Spleen (tissue), 7 donors: ENCODE measurements around the gene CHD6.

Experiments used
- CTCF ChIP-seq, 11 experiments: fragments of 200-600 bp in 7 of 11; fragments of 450-650 bp in 4 of 11; sonication (generic) in 4 of 11; IDR thresholded peaks in 8 of 11; conservative IDR thresholded peaks in 3 of 11; 1 replicate in 7 of 11; 2 replicates in 4 of 11; pipeline versions ENCODE4 v1.4.0 to v1.8.0; 2016 to 2021; ENCODE audit warnings: antibody characterized with exemption in 11 of 11, inconsistent platforms in 4 of 11, mild to moderate bottlenecking in 1 of 11
- POLR2A ChIP-seq, 3 donors: fragments of 450-650 bp; IDR thresholded peaks; one replicate each; pipeline ENCODE4 v1.5.1; 2017; ENCODE audit warnings: antibody characterized with exemption in 3 of 3, mild to moderate bottlenecking in 1 of 3
- POLR2AphosphoS5 ChIP-seq, 3 donors: sonication (generic); formaldehyde crosslinking; IDR thresholded peaks; one replicate each; pipeline ENCODE4 v1.5.1; 2017; ENCODE audit warnings: antibody characterized with exemption in 3 of 3
- donor health status: DM: no; HTN: no; CAD: no; lungs with moderate emphysema.
- donor health status: DM: no; HTN: no; CAD: no.
- donor health status: DM: no; HTN: no; CAD: no.

DNA sequence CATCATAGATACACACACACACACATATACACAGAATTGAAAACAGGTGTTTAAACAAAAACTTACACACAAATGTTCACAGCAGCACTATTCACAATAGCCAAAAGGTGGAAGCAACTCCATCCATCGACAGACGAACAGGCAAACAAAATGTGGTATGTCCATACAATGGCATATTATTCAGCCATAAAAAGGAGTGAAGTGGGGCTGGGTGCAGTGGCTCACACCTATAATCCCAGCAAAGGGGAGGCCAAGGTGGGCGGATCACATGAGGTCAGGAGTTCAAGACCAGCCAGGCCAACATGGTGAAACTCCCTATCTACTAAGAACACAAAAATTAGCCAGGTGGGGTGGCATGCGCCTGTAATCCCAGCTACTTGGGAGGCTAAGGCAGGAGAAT lies 80.3 kb downstream of the CHD6 start:
- TF ChIP-seq CTCF (IDR thresholded peaks at IDR 0.05 in 8 of 11, conservative IDR thresholded peaks at IDR 0.05 in 3 of 11), result no peak
- TF ChIP-seq POLR2AphosphoS5 (IDR thresholded peaks at IDR 0.05), result no peak
- TF ChIP-seq POLR2A (IDR thresholded peaks at IDR 0.05), result no peak
